IPS DF 19.7 (cell line): ENCODE data around the gene TMC4.
"Not testable (repeated sequence)": the region's sequence is repeated elsewhere in the genome, so short reads cannot be mapped to it uniquely, and the experiment has no call there.

Experiments
- DNase-seq: peaks from one replicate; pipeline ENCODE4 v3.0.0-alpha.2; 2013; ENCODE audit warnings: low read depth, low spot score

The TMC4 gene

DNA sequence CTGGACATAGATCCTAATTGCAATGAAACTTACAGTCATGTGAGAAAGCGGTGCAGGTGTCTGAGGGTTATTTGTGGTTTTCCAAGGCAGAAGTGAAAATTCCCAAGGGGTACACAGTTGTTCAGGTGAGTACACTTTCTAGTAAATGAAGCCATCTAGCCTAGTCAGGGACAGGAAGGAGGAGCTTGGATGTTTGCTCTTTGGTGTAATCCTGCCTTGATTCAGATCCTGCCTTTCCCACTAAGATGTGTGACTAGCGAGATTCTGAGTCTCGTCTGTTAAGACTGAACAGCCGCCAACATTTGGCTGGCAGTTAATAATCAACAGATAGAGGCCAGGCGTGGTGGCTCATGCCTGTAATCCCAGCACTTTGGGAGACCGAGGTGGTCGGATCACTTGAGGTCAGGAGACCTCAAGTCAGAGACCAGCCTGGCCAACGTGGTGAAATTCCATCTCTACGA is 30.2 kb upstream of the TMC4 start:
- DNase-seq, result no peak

DNA sequence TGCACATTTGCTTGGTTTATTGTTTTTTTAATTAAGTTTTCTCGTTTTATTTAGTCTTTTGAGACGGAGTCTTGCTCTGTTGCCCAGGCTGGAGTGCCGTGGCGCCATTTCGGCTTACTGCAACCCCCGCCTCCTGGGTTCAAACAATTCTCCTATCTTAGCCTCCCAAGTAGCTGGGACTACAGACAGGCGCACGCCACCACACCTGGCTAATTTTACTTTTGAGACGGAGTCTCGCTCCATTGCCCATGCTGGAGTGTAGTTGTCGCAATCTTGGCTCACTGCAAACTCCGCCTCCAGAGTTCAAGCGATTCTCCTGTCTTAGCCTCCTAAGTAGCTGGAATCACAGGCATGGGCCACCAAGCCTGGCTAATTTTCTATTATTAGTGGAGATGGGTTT is 29.0 kb upstream of the TMC4 start:
- no peak for DNase-seq

DNA sequence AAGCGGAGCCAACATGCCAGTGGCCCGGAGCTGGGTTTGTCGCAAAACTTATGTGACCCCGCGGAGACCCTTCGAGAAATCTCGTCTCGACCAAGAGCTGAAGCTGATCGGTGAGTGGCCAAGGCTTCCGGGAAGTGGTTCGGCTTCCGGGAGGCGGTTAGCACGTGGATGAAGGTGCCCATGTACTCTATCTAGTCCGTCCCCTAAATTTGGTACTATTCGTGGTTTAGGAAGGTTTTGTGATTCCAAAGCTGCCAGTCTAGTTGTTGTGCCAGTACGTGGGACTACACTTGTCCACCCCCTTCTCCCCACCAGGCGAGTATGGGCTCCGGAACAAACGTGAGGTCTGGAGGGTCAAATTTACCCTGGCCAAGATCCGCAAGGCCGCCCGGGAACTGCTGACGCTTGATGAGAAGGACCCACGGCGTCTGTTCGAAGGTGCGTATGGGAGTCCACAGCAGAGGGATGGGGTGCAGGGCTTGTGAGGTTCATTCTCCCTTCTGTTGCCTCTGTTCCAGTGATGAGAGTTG is 28.3 kb upstream of the TMC4 start:
- no peak for DNase-seq

DNA sequence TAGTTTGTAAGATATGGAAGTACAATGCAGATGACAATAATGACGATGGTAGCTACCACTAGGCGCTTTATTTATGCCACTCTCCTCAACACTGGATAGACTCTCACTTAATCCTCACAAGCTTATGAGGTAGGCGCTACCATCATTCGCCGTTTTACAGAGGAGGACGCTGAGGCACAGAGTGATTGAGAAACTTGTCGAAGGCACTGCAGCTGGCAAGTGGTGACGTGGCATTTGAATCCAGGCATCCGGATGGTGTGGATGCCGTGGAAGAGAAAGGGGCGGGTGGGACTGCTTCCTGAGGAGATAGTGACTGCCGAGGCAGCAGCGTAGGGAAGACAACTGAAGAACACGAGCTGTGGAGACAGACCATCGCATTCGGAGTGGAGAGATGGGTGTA is 26.4 kb upstream of the TMC4 start:
- no peak for DNase-seq

DNA sequence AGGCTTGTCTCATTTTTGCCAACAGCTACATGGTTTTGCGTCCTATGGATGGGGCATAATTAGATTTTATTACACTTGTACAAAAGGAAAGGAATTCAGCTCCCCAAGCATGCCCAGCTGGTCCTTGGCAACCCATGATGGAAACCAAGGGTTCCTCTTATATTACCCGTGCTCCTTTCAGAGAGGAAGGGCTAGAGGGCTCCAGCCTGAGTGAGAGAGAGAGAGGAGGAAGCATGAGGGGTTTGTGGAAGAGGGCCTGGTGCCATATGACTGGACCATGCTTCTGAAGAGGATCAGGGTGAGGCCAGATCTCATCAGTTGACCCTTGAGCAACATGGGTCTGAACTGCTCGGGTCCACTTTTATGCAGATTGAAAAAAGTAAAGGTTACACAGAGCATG is 24.2 kb upstream of the TMC4 start:
- no peak for DNase-seq

DNA sequence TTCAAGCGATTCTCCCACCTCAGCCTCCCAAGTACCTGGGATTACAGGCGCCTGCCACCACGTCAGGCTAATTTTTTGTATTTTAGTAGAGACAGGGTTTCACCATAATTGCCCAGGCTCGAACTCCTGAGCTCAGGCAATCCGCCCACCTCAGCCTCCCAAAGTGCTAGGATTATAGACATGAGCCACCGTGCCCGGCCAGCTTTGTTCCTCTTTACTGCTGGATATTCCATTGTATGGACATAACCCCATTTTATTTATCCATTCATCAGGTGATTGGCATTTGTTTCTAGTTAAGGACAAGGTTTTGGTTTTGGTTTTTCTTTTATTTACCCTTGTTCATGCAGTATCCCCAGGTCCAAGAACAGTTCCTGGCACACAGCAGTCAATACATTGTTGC is 23.6 kb upstream of the TMC4 start:
- no peak for DNase-seq

DNA sequence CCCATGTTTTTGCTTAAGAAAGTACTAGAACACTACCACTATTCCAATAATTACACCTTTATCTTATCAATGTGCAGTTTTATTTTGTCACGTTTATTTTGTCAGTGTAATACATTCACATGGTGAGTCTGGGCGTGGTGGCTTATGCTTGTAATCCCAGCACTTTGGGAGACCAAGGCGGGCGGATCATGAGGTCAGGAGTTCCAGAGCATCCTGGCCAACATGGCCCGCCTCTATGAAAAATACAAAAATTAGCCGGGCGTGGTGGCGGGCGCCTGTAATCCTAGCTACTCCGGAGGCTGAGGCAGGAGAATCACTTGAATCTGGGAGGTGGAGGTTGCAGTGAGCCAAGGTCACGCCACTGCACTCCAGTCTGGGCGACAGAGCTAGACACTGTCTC is 21.5 kb upstream of the TMC4 start:
- not testable (repeated sequence) for DNase-seq

DNA sequence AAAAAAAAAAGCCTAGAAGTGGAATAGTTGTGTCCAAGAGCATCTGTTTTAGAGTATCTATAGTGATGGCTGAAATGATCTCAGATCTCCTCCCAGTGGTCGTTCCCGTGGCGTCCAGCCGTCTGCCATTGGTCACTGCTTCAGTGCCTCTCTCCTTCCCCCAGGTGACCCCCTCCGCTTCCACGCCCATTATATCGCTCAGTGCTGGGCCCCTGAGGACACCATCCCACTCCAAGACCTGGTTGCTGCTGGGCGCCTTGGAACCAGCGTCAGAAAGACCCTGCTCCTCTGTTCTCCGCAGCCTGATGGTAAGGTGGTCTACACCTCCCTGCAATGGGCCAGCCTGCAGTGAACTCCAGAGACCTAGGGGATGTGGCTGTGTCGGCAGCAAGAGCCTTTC is 20.1 kb upstream of the TMC4 start:
- DNase-seq, result no peak

DNA sequence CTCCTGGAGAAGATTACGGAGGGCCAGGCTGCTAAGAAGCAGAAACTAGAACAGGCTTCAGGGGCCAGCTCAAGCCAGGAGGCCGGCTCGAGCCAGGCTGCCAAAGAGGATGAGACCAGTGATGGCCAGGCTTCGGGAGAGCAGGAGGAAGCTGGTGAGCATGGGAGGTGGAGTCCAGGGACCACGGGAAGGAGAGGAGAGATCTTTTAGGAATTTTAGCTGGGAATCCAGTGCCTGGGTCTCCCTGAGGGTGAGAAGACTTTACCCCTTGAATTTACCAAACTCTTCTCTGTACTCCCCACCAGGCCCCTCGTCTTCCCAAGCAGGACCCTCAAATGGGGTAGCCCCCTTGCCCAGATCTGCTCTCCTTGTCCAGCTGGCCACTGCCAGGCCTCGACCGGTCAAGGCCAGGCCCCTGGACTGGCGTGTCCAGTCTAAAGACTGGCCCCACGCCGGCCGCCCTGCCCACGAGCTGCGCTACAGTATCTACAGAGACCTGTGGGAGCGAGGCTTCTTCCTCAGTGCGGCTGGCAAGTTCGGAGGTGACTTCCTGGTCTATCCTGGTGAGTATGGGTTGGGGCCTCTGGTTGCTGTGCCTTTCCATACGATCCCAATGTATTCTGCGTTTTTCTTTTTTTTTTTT is 19.0 kb upstream of the TMC4 start:
- no peak for DNase-seq

DNA sequence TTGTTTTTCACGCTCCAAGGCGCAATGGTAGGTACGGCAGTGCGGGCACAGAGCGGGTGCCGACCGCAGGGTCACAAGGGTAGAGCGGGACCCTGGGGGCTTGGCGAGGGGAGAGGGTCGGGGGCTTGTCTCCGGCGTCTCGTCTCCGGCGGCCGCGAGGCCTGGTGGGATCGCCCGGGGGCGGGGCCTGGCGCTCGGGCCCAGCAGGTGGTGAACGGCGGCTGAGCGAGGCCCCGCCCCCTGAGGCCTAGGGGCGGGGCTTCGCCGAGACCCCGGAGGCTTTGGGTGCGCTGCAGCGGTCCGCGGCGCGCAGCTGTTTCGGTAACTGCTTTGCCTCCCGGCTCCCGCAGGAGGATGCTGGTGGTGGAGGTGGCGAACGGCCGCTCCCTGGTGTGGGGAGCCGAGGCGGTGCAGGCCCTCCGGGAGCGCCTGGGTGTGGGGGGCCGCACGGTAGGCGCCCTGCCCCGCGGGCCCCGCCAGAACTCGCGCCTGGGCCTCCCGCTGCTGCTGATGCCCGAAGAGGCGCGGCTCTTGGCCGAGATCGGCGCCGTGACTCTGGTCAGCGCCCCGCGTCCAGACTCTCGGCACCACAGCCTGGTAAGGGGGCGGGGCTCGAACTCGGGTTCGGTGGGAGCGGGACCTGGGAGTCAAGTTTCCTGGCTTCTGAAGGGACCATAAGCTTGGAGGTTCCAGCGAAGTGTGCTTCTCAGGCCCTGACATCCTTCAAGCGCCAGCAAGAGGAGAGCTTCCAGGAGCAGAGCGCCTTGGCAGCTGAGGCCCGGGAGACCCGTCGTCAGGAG is 18.3 kb upstream of the TMC4 start, which contains the start of gene TSEN34:
TSEN34 (plus strand) TSS at position 298 of the 800 bp plus-strand sequence; CDS start at position 355, 57 bp downstream.
- DNase-seq, result no peak

DNA sequence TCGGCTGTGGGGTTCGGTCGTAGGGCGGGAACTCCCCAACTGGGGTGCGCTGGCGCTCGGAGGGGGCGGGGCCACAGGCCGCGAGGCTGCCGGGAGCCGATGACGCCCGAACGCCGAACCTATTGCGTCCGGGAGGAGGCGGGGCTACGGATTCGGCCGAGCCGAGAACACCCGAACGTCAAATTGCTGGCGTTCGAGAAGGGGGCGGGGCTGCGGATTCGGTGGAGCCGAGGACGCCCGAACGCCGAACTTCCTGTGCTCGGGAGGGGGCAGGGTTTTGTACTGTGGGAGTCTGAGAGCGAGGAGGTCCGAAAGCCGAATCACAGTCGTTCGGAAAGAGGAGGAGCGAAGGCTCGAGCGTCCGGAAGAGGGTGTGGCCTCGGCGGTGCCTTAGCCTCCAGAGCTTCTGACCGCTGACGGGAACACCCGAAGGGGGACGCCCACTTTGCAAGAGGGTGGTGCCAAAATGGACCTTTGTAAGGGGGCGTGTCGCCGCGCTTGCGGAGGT is 17.6 kb upstream of the TMC4 start:
- no peak for DNase-seq

DNA sequence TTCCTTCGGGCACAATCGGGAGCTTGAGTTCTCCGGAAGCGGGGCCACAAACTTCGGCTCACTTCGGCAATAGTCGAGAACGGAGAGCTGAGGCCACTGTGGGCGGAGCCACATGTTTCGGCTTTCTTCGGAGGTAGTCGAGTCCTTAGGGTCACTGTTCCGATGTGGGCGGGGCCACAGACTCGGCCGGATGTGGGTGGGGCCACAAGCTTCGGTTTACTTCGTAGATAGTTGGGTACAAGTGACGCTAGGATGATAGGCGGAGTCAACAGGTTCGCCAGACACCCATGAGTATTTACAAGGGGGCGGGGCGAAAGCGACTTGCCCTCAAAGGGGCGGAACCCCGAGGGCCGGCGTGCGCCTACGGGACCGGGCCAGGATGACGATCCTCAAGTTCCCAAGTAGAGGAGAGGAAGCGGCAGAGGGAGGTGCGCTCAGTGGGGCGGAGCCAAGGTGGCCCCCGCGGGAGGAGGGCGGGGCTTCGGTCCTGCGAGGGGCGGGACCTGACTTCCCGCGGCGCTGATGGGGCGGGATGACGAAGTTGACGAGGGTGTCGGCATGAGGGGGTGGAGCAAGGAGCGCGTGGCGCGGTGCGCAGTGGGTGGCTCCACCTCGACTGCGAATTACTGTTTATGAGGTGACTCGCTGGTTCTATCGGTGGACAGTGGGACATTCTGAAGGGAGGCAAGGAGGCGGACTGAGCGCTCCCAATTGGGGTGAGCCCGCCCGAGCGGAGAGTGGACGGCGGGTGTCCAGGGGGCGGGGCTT is 17.0 kb upstream of the TMC4 start:
- peak; percentile 97 for DNase-seq

DNA sequence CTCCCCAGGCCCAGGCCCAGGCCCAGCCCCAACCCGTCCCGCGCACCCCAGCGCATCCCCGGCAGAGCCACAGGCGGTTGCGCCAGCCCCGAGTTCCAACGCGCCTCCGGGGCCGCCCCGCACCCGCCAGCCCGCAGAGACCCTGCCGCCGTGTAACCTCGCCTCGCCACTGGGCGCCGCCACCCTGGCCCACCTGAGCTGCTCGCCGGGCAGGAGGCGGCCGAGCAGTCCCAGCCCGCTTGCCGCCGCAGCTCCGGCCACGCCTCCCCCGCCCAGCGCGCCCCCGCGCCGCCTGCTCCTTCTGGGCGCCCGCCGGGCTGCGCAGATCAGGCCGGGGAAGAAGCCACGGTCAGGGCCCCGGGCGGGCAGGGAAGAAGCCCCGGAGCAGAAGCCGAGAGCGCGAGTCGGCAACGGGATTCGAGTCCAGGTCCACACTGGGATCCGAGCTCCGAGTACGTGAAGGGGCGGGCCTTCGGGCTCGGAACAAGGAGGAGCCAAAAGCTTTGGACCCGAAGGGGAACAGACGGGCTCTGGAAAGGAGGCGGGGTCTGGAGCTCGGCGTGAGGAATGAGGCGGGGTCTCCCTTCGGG is 16.3 kb upstream of the TMC4 start, which contains the start of gene MBOAT7:
MBOAT7 (minus strand) TSS at position 436 of the 590 bp plus-strand sequence. CDS start 1,072 bp downstream, outside the sequence.
- DNase-seq, result no peak

DNA sequence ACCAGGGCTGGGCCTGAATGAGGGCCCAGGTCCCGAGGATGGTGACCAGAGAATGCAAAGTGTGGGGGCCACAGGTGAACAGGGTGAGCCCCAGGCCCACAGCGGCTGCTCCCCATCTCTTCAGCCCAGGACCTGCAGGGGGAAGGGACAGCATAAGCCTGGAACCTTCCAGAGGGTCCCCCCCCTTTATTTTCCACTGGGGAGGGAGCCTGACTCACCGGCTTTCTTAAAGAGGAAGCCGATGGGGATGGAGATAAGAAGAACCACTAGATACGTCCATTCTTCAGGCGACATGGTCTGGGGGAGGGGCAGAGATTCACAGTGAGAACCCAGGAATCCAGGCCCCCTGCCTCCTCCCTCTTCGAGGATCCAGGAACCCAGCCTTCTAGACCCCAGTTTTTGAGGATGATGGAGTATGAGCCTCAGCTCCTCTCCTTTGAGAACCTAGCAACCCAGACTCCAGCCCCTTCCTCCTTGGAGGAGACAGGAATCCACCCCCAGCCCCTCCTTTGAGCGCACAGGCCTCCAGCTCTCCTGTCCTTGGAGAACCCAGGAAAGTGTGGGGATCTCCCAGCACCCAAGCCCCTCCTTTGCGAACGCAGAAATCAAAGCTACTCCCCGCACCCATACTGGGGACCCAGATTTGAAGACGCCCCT is 15.4 kb upstream of the TMC4 start:
- no peak for DNase-seq

DNA sequence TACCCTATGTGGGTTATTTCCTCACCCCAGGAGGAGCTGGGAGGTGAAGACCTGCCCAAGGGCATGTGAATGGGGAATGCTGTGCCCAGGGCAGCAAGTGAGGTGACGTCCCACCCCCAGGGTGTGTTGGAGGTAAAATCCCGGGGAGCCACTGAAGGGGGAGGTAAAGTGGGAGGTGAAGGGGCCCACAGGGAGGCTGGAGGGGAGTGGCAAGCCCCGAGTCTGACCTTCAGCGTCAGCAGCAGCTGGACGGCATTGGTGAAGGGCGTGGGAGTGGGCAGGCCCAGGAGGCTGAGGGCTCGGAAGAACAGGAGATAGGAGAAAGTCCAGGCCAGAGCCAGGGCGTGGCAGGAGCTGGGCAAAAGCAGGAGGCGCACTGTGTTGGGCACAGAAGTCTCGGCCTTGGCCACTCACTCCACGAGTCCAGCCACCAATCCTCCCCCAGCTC is 14.0 kb upstream of the TMC4 start:
- DNase-seq, result no peak

DNA sequence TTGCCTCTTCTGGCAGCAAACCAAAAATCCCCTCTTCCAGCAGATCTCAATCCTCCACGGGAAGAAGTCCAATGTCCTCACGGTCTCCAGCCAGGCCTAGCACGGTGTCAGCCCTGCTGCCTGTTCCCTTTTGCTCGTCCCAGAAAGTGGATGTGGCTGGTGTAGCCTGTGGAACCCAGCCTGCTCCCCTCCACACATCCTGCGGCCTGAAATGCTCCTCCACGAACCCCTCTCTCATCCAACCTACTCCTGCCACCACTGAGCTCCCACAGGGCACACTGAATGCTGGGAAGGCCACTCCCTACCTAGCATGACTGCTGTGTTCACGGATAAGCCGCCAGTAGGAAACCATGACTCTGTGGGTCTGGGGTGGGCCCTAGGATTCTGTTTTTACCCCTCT is 13.4 kb upstream of the TMC4 start:
- no peak for DNase-seq

DNA sequence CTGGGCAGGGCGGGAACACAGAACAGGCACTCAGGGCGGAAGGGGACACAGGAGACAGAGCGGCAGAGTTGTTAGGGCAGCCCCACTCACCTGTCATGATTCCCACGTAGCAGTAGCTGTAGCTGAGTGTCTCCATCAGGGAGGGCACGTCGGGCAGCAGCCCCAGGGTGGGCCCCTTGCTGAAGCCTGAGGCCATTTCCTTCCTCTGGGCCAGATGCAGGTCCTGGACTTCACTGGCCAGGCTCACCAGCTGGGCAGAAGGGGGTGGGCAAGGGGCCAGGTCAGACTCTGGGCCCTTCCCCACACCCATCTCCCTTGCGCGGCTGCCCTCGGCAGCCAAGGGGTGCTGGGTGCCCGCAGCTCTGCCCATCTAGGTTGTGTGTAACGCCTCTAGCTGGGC is 10.5 kb upstream of the TMC4 start:
- no peak for DNase-seq

DNA sequence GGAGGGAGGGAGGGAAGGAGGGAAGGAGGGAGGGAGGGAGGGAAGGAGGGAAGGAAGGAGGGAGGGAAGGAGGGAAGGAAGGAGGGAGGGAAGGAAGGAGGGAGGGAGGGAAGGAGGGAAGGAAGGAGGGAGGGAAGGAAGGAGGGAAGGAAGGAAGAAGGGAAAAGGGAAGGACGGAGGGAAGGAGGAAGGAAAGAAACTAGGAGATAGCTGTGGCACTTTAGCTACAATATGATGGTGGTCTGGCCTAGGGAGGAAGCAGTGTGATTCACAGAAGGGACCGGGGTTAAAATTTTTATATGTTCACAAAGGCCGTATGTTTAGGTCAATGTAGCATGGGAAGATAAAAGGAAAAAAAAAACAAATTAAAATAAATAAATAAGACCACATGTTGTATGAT is 8.9 kb upstream of the TMC4 start:
- DNase-seq, result not testable (repeated sequence)

DNA sequence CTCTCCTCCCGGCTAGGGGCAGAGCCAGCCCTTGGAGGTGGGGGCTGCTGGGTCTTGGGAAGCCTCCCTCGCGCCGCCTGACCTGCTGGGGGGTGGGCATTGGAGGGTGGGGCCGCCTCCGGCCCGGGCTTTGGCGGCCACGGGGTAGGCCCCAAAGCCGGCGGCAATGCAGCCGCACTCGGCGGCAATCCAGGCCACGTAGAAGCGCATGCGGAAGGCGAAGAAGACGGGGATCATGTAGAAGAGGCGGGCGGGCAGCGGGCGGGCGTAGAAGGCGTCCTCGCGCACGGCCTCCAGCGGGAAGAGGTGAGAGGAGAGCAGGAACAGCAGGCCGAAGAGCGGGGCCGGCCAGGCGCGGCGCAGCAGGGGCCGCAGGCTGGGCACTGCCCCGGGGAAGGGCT is 7.7 kb upstream of the TMC4 start:
- no peak for DNase-seq

DNA sequence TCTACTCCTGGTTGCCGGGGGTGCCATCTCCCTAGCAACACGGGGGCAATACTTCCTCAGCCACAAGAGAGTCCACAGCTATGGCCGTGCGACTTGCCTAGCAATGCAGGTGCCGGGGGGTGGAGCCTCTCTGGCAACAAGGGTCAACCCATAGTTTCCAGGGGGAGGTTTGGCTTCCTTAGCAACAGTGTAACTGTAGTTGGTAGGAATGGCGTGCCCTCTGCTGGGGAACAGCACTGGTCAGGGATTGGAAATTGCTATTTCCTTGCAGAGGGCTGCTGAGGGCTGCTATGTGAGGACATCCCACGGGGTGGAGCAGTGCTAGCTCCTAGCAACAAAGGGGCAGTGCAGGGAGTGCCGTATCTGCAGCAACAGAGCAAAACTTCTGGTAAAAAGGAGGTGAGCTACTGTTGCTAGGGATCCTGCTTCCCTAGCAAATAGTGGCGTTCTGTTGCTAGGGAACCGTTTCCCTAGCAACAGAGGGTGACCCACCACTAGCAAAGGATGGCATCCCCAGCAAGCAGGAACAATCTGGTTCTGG is 7.0 kb upstream of the TMC4 start:
- DNase-seq, result peak; percentile 90
